GM21737 (cell line): ENCODE data around the gene KRTAP6-2.

Source experiments
- ATAC-seq: cut with Tn5 transposase; IDR thresholded peaks from one replicate; pipeline ENCODE4 v1.9.1; 2021; ENCODE audit warnings: mild to moderate bottlenecking, moderate library complexity; ENCODE audit not compliant: unreplicated experiment

Gene KRTAP6-2

DNA sequence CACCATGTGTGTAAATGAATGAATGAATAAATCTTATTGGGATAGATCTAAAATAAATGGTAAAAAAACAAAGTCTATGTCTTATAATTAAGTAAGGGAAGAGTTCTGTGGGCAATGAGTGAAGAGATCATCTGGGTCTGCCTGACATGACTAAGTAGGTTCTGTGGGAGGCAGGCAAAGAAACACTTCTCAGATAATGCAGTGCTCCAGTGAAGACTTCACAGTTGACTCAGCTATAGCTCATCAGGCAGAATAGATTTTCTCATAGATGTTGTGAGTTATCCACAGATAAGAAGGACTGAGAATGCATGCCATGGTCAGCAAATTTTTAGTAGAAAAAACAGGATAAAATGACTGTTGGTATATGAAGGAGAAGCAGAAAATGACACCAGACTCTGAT lies 20.9 kb downstream of the KRTAP6-2 start:
- no peak for ATAC-seq

GRCh38 chr21:30567617-30568016 lies 31.1 kb downstream of the KRTAP6-2 start:
- ATAC-seq = no peak

DNA sequence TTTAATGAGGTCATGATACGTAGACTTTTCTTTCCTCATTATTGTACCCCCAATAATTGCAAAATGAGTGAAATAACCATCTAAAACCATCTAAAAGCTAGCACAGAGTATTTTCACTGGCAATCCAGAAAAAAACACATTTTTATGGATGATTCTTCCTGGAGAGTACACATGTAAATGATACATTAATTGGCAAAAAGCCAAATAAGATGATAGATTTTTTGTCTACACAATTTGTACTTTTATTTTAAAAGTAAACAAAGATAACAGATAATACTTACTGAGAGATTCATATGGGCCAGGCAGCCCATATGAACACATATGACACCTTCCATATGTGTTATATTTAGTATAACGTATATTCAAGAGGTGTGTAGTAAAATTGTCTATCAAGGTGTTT lies 35.1 kb downstream of the KRTAP6-2 start:
- ATAC-seq = no peak

DNA sequence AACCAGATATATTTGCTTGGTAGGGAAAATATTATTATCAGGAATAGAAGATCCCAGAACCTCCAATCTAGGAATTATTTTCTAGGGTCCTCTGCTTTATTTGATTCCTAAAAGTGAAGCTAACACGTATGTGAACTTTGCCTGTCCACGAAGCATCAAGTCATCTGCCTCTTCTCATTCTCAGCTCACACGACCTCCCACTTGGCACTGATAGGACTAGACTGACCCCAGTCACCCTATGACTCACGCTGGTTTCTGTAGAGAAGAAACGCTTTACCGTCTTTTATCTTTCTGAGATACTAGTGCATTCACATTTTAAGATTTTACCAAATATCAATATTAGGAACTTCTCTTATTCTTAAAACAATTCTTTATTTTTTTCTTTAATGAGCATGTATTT lies 35.6 kb downstream of the KRTAP6-2 start:
- no peak for ATAC-seq

DNA sequence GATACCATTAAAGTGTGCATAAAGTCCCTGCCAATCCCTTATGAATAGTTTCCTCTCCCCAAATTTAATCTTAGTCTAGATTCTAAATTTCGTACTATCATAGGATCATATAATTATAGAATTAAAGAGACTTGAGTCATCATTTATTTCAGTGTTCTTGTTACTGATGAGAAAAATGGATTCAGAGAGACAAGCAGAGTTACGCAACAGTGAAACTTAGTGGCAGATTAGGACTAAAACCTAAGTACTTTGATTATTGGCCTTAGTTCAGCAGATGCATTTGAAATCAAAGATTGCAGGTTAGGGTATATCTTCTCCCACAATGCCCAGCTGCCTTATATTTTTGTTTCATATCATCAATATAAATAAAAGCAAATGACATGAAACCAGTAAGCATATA lies 36.7 kb downstream of the KRTAP6-2 start:
- no peak for ATAC-seq

- no peak for ATAC-seq
Observed at GRCh38 chr21:30561264-30561895, 37.3 kb downstream of the KRTAP6-2 start, which contains the start of gene KRTAP19-7. Gene KRTAP19-7, minus strand, starts transcription at chr21:30561314. Its CDS starts 25 bp downstream, at chr21:30561289.

DNA sequence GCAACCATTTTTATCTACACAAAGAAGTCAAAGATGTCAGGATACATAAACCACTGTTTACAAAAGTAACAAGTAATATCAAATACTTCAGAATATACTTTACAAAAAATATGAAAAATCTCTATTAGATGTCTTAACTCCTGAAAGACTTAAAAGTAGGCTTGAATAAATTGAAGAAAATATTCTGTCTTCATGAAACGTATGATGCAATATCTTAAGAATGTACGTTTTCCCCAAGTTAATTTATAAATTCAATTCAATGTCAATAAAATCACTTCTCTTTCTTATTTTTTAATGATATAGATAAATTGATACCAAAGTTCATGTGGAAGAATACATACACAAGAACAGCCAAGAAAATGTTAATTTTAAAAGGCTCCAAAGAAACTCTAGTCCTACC lies 43.6 kb downstream of the KRTAP6-2 start:
- ATAC-seq = no peak

GRCh38 chr21:30552782-30553181 lies 45.9 kb downstream of the KRTAP6-2 start:
- ATAC-seq = no peak
